ENCODE measurements around the gene ZCCHC8.
"Not testable (repeated sequence)": the region's sequence is repeated elsewhere in the genome, so short reads cannot be mapped to it uniquely, and the experiment has no call there.

Gene ZCCHC8

DNA sequence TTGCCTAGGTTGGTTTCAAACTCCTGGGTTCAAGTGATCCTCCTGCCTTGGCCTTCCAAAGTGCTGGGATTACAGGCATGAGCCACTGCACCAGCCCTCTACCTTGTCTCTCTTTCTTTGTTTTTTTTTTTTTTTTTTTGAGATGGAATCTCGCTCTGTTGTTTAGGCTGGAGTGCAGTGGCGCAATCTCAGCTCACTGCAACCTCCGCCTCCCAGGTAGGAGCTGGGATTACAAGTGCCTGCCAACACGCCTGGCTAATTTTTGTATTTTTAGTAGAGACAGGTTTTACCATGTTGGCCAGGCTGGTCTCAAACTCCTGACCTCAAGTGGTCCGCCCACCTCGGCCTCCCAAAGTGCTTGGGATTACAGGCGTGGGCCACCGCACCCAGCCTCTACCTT is 61.9 kb downstream of the ZCCHC8 start:
- H3K4me3 ChIP-seq (replicated peaks; ENCODE audit: insufficient read depth, low read length); H3K27ac ChIP-seq (replicated peaks); DNase-seq (ENCODE audit: low read depth in 1 of 2, low spot score in 1 of 2); H3K27me3 ChIP-seq (ENCODE audit: insufficient read depth, poor library complexity, severe bottlenecking): not testable (repeated sequence)

- no peak for DNase-seq (ENCODE audit: low read depth in 1 of 2, low spot score in 1 of 2)
These were observed 63.0 kb downstream of the ZCCHC8 start for GRCh38 chr12:122437656-122438121.

DNA sequence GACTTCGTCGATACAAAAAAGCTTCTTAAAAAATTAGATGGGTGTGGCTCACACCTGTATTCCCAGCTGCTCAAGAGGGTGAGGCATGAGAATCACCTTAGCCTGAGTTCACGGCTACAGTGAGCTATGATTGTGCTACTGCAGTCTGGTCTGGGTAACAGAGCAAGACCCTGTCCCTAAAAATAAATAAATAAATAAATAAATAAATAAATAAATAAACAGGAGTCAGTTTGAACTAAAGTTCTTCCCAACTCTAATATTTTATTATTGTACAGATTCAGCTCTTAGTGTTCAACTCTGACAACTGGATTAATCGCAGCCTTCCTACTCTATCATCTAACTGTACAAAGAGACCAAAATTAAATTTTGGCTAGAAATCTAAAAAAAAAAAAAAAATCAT is 65.5 kb downstream of the ZCCHC8 start:
- no peak overlapping the region for H3K27ac ChIP-seq (replicated peaks)
- H3K27me3 ChIP-seq (ENCODE audit: insufficient read depth, poor library complexity, severe bottlenecking) = no peaks in the 10 kb centered on the region
- TF ChIP-seq, protein P1, sequence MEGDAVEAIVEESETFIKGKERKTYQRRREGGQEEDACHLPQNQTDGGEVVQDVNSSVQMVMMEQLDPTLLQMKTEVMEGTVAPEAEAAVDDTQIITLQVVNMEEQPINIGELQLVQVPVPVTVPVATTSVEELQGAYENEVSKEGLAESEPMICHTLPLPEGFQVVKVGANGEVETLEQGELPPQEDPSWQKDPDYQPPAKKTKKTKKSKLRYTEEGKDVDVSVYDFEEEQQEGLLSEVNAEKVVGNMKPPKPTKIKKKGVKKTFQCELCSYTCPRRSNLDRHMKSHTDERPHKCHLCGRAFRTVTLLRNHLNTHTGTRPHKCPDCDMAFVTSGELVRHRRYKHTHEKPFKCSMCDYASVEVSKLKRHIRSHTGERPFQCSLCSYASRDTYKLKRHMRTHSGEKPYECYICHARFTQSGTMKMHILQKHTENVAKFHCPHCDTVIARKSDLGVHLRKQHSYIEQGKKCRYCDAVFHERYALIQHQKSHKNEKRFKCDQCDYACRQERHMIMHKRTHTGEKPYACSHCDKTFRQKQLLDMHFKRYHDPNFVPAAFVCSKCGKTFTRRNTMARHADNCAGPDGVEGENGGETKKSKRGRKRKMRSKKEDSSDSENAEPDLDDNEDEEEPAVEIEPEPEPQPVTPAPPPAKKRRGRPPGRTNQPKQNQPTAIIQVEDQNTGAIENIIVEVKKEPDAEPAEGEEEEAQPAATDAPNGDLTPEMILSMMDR (IDR thresholded peaks at IDR 0.05; ENCODE audit: insufficient read depth, low read length) = no peak
- TF ChIP-seq REST (IDR thresholded peaks at IDR 0.05; ENCODE audit: insufficient replicate concordance, low read depth) (no peak), POLR2AphosphoS5 (IDR thresholded peaks at IDR 0.05; ENCODE audit: low read depth) (no peak), SPI1 (IDR thresholded peaks at IDR 0.05; ENCODE audit: borderline replicate concordance, low read depth) (no peak), GABPA (IDR thresholded peaks at IDR 0.05; ENCODE audit: low read depth) (no peak)
- DNase-seq (ENCODE audit: low read depth in 1 of 2, low spot score in 1 of 2) = no peak
- H3K4me3 ChIP-seq (replicated peaks; ENCODE audit: insufficient read depth, low read length) = no peak overlapping the region

More at GRCh38 chr12:122437656-122438121, 63.0 kb downstream of the ZCCHC8 start:
- Histone ChIP-seq H3K27ac (replicated peaks) (no peak overlapping the region), H3K27me3 (ENCODE audit: insufficient read depth, poor library complexity, severe bottlenecking) (no peaks in the 10 kb centered on the region), H3K4me3 (replicated peaks; ENCODE audit: insufficient read depth, low read length) (no peak overlapping the region)
- TF ChIP-seq REST (IDR thresholded peaks at IDR 0.05; ENCODE audit: insufficient replicate concordance, low read depth) = no peak
- no peak for TF ChIP-seq POLR2AphosphoS5 (IDR thresholded peaks at IDR 0.05; ENCODE audit: low read depth)
- TF ChIP-seq SPI1 (IDR thresholded peaks at IDR 0.05; ENCODE audit: borderline replicate concordance, low read depth) = no peak
- TF ChIP-seq, protein P1 (IDR thresholded peaks at IDR 0.05; ENCODE audit: insufficient read depth, low read length) = no peak
- TF ChIP-seq GABPA (IDR thresholded peaks at IDR 0.05; ENCODE audit: low read depth) = no peak

DNA sequence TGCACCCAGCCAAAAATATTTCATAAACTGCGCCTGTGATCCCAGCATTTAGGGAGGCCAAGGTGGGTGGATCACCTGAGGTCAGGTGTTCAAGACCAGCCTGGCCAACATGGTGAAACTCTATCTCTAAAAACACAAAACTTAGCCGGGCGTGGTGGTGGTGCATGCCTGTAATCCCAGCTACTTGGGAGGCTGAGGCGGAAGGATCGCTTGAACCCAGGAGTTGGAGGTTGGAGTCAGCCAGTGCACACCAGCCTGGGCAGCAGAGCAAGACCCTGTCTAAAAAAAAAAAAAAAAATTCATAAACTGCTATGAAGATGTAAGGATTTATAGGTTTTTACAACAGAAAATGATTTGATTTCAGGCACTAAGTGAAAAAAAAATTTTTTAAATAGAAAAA is 71.7 kb downstream of the ZCCHC8 start:
- not testable (repeated sequence) for DNase-seq (ENCODE audit: low read depth in 1 of 2, low spot score in 1 of 2); H3K27me3 ChIP-seq (ENCODE audit: insufficient read depth, poor library complexity, severe bottlenecking); H3K4me3 ChIP-seq (replicated peaks; ENCODE audit: insufficient read depth, low read length); H3K27ac ChIP-seq (replicated peaks)

- H3K4me3 ChIP-seq (replicated peaks; ENCODE audit: insufficient read depth, low read length) = no peak overlapping the region
- H3K27me3 ChIP-seq (ENCODE audit: insufficient read depth, poor library complexity, severe bottlenecking) = no peaks in the 10 kb centered on the region
- no peak for DNase-seq (ENCODE audit: low read depth in 1 of 2, low spot score in 1 of 2)
- TF ChIP-seq, protein P1 (IDR thresholded peaks at IDR 0.05; ENCODE audit: insufficient read depth, low read length) = no peak
- TF ChIP-seq SPI1 (IDR thresholded peaks at IDR 0.05; ENCODE audit: borderline replicate concordance, low read depth) (no peak), POLR2AphosphoS5 (IDR thresholded peaks at IDR 0.05; ENCODE audit: low read depth) (no peak), REST (IDR thresholded peaks at IDR 0.05; ENCODE audit: insufficient replicate concordance, low read depth) (no peak), GABPA (IDR thresholded peaks at IDR 0.05; ENCODE audit: low read depth) (no peak)
- H3K27ac ChIP-seq (replicated peaks) = no peak overlapping the region
These were observed 73.3 kb downstream of the ZCCHC8 start for GRCh38 chr12:122427403-122427802.
